Measurements from ENCODE around the gene RABEP1. TPM values are rescaled to one million over a fixed set of nuclear protein-coding genes. Genes with fewer than 3 reads are reported as not detected.

Gene RABEP1
- total and polyA plus RNA-seq, 9 of the 15 experiments (the other 6 are each of a cell fraction or from before 2014, with no cell fraction given), result 8.2 to 38.9 (median 30.3) TPM

DNA sequence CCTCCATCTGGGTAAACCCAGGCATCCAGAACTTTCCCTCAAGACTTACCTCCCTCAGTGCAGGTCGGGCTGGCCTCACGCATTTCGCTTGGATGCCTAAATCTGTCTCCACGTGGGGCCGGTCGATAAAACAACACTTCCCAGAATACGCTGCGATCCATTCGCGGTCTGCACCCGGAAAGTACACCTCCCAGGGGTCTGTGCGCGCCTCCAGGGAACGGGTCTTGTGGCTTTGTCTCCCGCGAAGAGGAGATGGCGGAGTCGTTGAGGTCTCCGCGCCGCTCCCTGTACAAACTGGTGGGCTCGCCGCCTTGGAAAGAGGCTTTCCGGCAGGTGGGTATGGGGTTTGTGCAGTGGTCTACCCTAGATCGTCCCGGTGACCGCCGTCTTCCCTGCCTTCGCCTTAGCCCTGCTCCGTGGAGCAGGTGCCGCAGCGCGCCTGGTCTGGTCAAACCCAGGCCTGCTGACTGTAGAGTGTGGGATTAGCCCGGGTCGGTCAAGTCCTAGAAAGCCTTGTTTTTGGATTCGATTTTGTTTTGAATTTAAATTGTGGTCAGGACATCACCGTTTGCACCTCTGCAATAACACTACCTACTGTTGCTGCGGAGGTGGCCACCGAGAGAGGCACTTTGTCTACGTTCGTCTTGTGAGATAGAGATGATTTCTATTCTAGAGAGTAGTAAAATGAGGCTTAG, 138.0 kb downstream of the RABEP1 start, which contains the start of gene RPAIN:
Gene RPAIN (plus strand): TSS at position 224 of the 695 bp plus-strand sequence. CDS start 29 bp downstream, at position 253.
- in situ Hi-C loops (cut with MboI), result no loop called here
- TF ChIP-seq ZNF224 (CRISPR knock-in tag; IDR thresholded peaks at IDR 0.05) (no peak), ZFX (CRISPR knock-in tag; IDR thresholded peaks at IDR 0.05) (peak; percentile 64), ZBTB17 (CRISPR knock-in tag; IDR thresholded peaks at IDR 0.05) (no peak), RBBP5 (IDR thresholded peaks at IDR 0.05; ENCODE audit: borderline replicate concordance, insufficient read depth, low read length, poor library complexity, severe bottlenecking) (peak; percentile 16), SIRT6 (IDR thresholded peaks at IDR 0.05; ENCODE audit: low read depth, low read length) (no peak), SMC3 (conservative IDR thresholded peaks at IDR 0.05; ENCODE audit: insufficient read depth, low read depth, low read length) (no peak), CEBPB (tag; IDR thresholded peaks at IDR 0.05) (no peak), GABPB1 (CRISPR knock-in tag; IDR thresholded peaks at IDR 0.05) (peak; percentile 6), TCF7 (IDR thresholded peaks at IDR 0.05; ENCODE audit: borderline replicate concordance) (no peak), POLR2H (tag; IDR thresholded peaks at IDR 0.05; ENCODE audit: low read depth) (0 out of 2 replicates have a peak, but pooled peaks have one; percentile 16), PHB (CRISPR knock-in tag; IDR thresholded peaks at IDR 0.05) (no peak), ZNF778 (CRISPR knock-in tag; IDR thresholded peaks at IDR 0.05) (no peak), SUPT5H (IDR thresholded peaks at IDR 0.05) (peak; percentile 54), ZFP30 (CRISPR knock-in tag; IDR thresholded peaks at IDR 0.05; ENCODE audit: borderline replicate concordance) (no peak), RB1 (IDR thresholded peaks at IDR 0.05; ENCODE audit: low read depth) (peak; percentile 41; the same call in 1 of the 2 replicates), NFIC (IDR thresholded peaks at IDR 0.05) (no peak), TARDBP (IDR thresholded peaks at IDR 0.05) (no peak)
- TF ChIP-seq, protein P1, sequence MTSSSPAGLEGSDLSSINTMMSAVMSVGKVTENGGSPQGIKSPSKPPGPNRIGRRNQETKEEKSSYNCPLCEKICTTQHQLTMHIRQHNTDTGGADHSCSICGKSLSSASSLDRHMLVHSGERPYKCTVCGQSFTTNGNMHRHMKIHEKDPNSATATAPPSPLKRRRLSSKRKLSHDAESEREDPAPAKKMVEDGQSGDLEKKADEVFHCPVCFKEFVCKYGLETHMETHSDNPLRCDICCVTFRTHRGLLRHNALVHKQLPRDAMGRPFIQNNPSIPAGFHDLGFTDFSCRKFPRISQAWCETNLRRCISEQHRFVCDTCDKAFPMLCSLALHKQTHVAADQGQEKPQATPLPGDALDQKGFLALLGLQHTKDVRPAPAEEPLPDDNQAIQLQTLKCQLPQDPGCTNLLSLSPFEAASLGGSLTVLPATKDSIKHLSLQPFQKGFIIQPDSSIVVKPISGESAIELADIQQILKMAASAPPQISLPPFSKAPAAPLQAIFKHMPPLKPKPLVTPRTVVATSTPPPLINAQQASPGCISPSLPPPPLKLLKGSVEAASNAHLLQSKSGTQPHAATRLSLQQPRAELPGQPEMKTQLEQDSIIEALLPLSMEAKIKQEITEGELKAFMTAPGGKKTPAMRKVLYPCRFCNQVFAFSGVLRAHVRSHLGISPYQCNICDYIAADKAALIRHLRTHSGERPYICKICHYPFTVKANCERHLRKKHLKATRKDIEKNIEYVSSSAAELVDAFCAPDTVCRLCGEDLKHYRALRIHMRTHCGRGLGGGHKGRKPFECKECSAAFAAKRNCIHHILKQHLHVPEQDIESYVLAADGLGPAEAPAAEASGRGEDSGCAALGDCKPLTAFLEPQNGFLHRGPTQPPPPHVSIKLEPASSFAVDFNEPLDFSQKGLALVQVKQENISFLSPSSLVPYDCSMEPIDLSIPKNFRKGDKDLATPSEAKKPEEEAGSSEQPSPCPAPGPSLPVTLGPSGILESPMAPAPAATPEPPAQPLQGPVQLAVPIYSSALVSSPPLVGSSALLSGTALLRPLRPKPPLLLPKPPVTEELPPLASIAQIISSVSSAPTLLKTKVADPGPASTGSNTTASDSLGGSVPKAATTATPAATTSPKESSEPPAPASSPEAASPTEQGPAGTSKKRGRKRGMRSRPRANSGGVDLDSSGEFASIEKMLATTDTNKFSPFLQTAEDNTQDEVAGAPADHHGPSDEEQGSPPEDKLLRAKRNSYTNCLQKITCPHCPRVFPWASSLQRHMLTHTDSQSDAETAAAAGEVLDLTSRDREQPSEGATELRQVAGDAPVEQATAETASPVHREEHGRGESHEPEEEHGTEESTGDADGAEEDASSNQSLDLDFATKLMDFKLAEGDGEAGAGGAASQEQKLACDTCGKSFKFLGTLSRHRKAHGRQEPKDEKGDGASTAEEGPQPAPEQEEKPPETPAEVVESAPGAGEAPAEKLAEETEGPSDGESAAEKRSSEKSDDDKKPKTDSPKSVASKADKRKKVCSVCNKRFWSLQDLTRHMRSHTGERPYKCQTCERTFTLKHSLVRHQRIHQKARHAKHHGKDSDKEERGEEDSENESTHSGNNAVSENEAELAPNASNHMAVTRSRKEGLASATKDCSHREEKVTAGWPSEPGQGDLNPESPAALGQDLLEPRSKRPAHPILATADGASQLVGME (CRISPR knock-in tag; IDR thresholded peaks at IDR 0.05), result no peak
- TF ChIP-seq, protein P2, sequence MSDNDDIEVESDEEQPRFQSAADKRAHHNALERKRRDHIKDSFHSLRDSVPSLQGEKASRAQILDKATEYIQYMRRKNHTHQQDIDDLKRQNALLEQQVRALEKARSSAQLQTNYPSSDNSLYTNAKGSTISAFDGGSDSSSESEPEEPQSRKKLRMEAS (CRISPR knock-in tag; IDR thresholded peaks at IDR 0.05), result peak; percentile 96

More for the DNA sequence above, 138.0 kb downstream of the RABEP1 start, which contains the start of gene RPAIN:
- Histone ChIP-seq H3K27ac (ENCODE audit: extremely low read depth, low read depth, low read length) (peak within 1 kb of the TSS; percentile 97), H2AFZ (ENCODE audit: low read depth, low read length) (peak within 1 kb of the TSS; percentile 100), H3K9me3 (replicated peaks; ENCODE audit: control insufficient read depth, insufficient read depth, low read depth, low read length) (no peaks in the 10 kb centered on the region), H4K20me1 (replicated peaks; ENCODE audit: control insufficient read depth, insufficient read depth, low read length) (no peaks in the 10 kb centered on the region), H3K4me3 (peak within 1 kb of the TSS; percentile 92), H3K36me3 (ENCODE audit: control insufficient read depth, insufficient read depth, low read length) (peaks cover 56% of the 10 kb centered on the region), H3K79me2 (ENCODE audit: control insufficient read depth, insufficient read depth, low read length) (peaks cover 75% of the 10 kb centered on the region), H3K9ac (ENCODE audit: insufficient read depth in 1 of 2, low read depth in 2 of 2, low read length in 2 of 2) (peak within 1 kb of the TSS; percentile 98 to 99), H3K4me1 (replicated peaks in 1 of 2; ENCODE audit: control insufficient read depth in 2 of 2, insufficient read depth in 2 of 2, low read length in 2 of 2) (peaks cover 3 to 9% of the 10 kb centered on the region in 2 experiments; a peak in 3 of 5 replicates), H3K4me2 (ENCODE audit: insufficient read depth, low read length) (peak within 1 kb of the TSS; percentile 97), H3K27me3 (ENCODE audit: control insufficient read depth in 2 of 2, insufficient read depth in 2 of 2, low read length in 2 of 2) (no peaks in the 10 kb centered on the region), H3K9me1 (ENCODE audit: control insufficient read depth, insufficient read depth, low read length) (no peaks in the 10 kb centered on the region)
- 0% methylated on average over 21 of the region's 41 CpGs for WGBS (ENCODE audit: insufficient coverage, low coverage, missing lambda C conversion rate)
- CTCF ChIA-PET (ENCODE audit: low intra/inter-chr PET ratio), result no interaction called here
- BruUV-seq (replicated peaks), result TSS peak; percentile 69
- DNase-seq (ENCODE audit: extremely low read depth in 1 of 4, low spot score in 3 of 4), result peak; percentile 65 to 89 (median 76)
- FAIRE-seq, result no peak
- POLR2A ChIA-PET, result interaction anchor here (0.6 to 2.0 kb wide), 8 partner anchors 9 to 98 kb away, joined by 3 to 13 read pairs (median 6); partner anchors contain the start of gene C1QBP
- intact Hi-C loops (cut with micrococcal nuclease), result no loop called here
- peak; percentile 89 for ATAC-seq

Measured in K562 (cell line).